ENCODE measurements around the gene PSD4.

DNA sequence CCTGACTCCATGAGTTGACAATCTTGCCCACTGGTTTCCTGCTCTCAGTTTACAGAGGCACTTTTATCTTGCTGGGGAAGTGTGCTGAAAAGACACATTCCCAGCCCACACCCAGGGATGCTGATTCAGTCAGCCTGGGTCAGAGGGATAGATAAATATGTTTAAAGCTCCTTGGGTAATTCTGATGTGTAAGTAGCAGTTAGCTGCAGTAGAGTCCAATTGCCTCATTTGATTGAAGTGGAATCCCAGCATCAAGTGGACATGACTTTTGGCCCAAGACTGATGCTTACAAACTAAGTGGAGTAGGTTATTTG lies 29.4 kb downstream of the PSD4 start:
- TF ChIP-seq, protein P1, sequence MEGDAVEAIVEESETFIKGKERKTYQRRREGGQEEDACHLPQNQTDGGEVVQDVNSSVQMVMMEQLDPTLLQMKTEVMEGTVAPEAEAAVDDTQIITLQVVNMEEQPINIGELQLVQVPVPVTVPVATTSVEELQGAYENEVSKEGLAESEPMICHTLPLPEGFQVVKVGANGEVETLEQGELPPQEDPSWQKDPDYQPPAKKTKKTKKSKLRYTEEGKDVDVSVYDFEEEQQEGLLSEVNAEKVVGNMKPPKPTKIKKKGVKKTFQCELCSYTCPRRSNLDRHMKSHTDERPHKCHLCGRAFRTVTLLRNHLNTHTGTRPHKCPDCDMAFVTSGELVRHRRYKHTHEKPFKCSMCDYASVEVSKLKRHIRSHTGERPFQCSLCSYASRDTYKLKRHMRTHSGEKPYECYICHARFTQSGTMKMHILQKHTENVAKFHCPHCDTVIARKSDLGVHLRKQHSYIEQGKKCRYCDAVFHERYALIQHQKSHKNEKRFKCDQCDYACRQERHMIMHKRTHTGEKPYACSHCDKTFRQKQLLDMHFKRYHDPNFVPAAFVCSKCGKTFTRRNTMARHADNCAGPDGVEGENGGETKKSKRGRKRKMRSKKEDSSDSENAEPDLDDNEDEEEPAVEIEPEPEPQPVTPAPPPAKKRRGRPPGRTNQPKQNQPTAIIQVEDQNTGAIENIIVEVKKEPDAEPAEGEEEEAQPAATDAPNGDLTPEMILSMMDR (conservative IDR thresholded peaks at IDR 0.05; ENCODE audit: low read length) = no peak
- no peak for TF ChIP-seq EZH2phosphoT487 (IDR thresholded peaks at IDR 0.05; ENCODE audit: borderline replicate concordance)

Measured in Loucy (cell line).